CD14-positive monocyte (primary cell): ENCODE data around the gene ROBO1. TPM values are rescaled to one million over a fixed set of nuclear protein-coding genes. Genes with fewer than 3 reads are reported as not detected.

Experiments used
- DNase-seq, 3 donors: peaks; one replicate each; pipeline ENCODE4 v3.0.0-alpha.2; 2011 to 2022
- H2AFZ ChIP-seq: 2 replicates; pipeline ENCODE4 v1.6.0; 2012; ENCODE audit warnings: mild to moderate bottlenecking, low read depth, low read length, inconsistent platforms; ENCODE audit not compliant: insufficient read depth, poor library complexity, severe bottlenecking
- H3K27ac ChIP-seq, 2 donors: 1 replicate in 1 of 2; 2 replicates in 1 of 2; pipeline ENCODE4 v1.5.1; 2012 to 2013; ENCODE audit warnings: low read length in 2 of 2, control low read depth in 1 of 2, inconsistent platforms in 1 of 2, low read depth in 1 of 2, mild to moderate bottlenecking in 1 of 2
- H3K27me3 ChIP-seq, 2 donors: one replicate each; pipeline versions ENCODE4 v1.6.0 to v1.6.1; 2011 to 2013; ENCODE audit warnings: low read length in 2 of 2; ENCODE audit not compliant: control insufficient read depth in 2 of 2, insufficient read depth in 2 of 2
- H3K36me3 ChIP-seq, 2 donors: replicated peaks in 1 of 2; 1 replicate in 1 of 2; 2 replicates in 1 of 2; pipeline versions ENCODE4 v1.5.1 to v1.6.1; 2012 to 2013; ENCODE audit warnings: low read length in 2 of 2, control low read depth in 1 of 2, inconsistent platforms in 1 of 2, mild to moderate bottlenecking in 1 of 2; ENCODE audit not compliant: insufficient read depth in 2 of 2, control insufficient read depth in 1 of 2
- H3K4me1 ChIP-seq, 2 donors: 1 replicate in 1 of 2; 2 replicates in 1 of 2; pipeline versions ENCODE4 v1.5.1 to v1.6.1; 2012 to 2013; ENCODE audit warnings: low read length in 2 of 2, control low read depth in 1 of 2, inconsistent platforms in 1 of 2, mild to moderate bottlenecking in 1 of 2, moderate library complexity in 1 of 2; ENCODE audit not compliant: insufficient read depth in 2 of 2, control insufficient read depth in 1 of 2
- H3K4me2 ChIP-seq: replicated peaks from 2 replicates; pipeline ENCODE3; 2012; ENCODE audit warnings: low read length, moderate library complexity, mild to moderate bottlenecking; ENCODE audit not compliant: poor library complexity, severe bottlenecking; ENCODE audit errors: extremely low read depth
- H3K4me3 ChIP-seq, 3 experiments: fragments of 200-600 bp in 1 of 3; sonication (generic) in 1 of 3; replicated peaks in 1 of 3; 1 replicate in 2 of 3; 2 replicates in 1 of 3; pipeline ENCODE4 v1.5.1; 2011 to 2013; ENCODE audit warnings: low read length in 3 of 3, mild to moderate bottlenecking in 3 of 3, control low read depth in 2 of 3, low read depth in 2 of 3, inconsistent platforms in 1 of 3, moderate library complexity in 1 of 3
- H3K79me2 ChIP-seq: 2 replicates; pipeline ENCODE4 v1.6.0; 2012; ENCODE audit warnings: mild to moderate bottlenecking, control low read depth, inconsistent platforms, low read length, moderate library complexity; ENCODE audit not compliant: insufficient read depth
- H3K9ac ChIP-seq: 2 replicates; pipeline ENCODE4 v1.6.0; 2017; ENCODE audit warnings: low read length, mild to moderate bottlenecking; ENCODE audit not compliant: insufficient read depth, poor library complexity, severe bottlenecking
- H3K9me3 ChIP-seq, 2 donors: replicated peaks in 1 of 2; 1 replicate in 1 of 2; 2 replicates in 1 of 2; pipeline versions ENCODE4 v1.5.1 to v1.6.1; 2012 to 2013; ENCODE audit warnings: low read length in 2 of 2, control low read depth in 1 of 2; ENCODE audit not compliant: control insufficient read depth in 1 of 2, insufficient read depth in 1 of 2
- H4K20me1 ChIP-seq: 2 replicates; pipeline ENCODE4 v1.6.0; 2012; ENCODE audit warnings: mild to moderate bottlenecking, low read length, control low read depth, moderate library complexity; ENCODE audit not compliant: insufficient read depth
- H3K27ac Mint-ChIP-seq, 7 donors: one replicate each; pipeline ENCODE4 v1.8.0; 2020; ENCODE audit warnings: mild to moderate bottlenecking in 7 of 7, mixed read lengths in 7 of 7, moderate library complexity in 6 of 7, inconsistent platforms in 2 of 7
- H3K27me3 Mint-ChIP-seq, 3 donors: one replicate each; pipeline ENCODE4 v1.8.0; 2021 to 2022; ENCODE audit warnings: low read depth in 3 of 3, mild to moderate bottlenecking in 3 of 3, mixed read lengths in 3 of 3, moderate library complexity in 3 of 3, inconsistent platforms in 1 of 3
- H3K36me3 Mint-ChIP-seq, 2 donors: one replicate each; pipeline ENCODE4 v1.8.0; 2020; ENCODE audit warnings: mixed read lengths in 2 of 2, inconsistent platforms in 1 of 2, mild to moderate bottlenecking in 1 of 2
- H3K4me1 Mint-ChIP-seq: one replicate; pipeline ENCODE4 v1.8.0; 2020; ENCODE audit warnings: mild to moderate bottlenecking, mixed read lengths
- H3K4me3 Mint-ChIP-seq, 2 donors: one replicate each; pipeline ENCODE4 v1.8.0; 2020; ENCODE audit warnings: mild to moderate bottlenecking in 2 of 2, mixed read lengths in 2 of 2, moderate library complexity in 1 of 2
- H3K9me3 Mint-ChIP-seq, 7 donors: one replicate each; pipeline ENCODE4 v1.8.0; 2020 to 2022; ENCODE audit warnings: mixed read lengths in 7 of 7, mild to moderate bottlenecking in 6 of 7, moderate library complexity in 6 of 7, inconsistent platforms in 2 of 7
- WGBS: methylation state at CpG from one replicate; pipeline ENCODE4 v1.1.5; 2013; ENCODE audit warnings: missing lambda C conversion rate; ENCODE audit not compliant: insufficient coverage; 5-methylcytosine and 5-hydroxymethylcytosine counted together
- intact Hi-C, 2 donors: fragments of 100-400 bp; cut with micrococcal nuclease; formaldehyde crosslinking; loops; one replicate each; pipeline versions ENCODE4 v1.15.0 to v1.15.1; 2023
- polyA plus RNA-seq, 3 donors: library from polyadenylated mRNA; depleted of rRNA in 1 of 3; unstranded in 2 of 3; stranded (reverse) in 1 of 3; fragments of 300-500 nt in 2 of 3; fragments of >200 nt in 1 of 3; fragmentation: Illumina TruSeq in 2 of 3; gene quantifications; 1 replicate in 2 of 3; 2 replicates in 1 of 3; pipeline ENCODE4 v1.2.3, GENCODE V29; 2012 to 2021
- TF ChIP-seq, protein P1 (sequence below): fragments of 200-600 bp; IDR thresholded peaks from one replicate; pipeline ENCODE4 v1.8.0; 2022; ENCODE audit warnings: antibody characterized with exemption, mild to moderate bottlenecking

ROBO1 gene
- polyA plus RNA-seq, 3 donors, result 0.09 to 0.10 TPM; not detected in 1

DNA sequence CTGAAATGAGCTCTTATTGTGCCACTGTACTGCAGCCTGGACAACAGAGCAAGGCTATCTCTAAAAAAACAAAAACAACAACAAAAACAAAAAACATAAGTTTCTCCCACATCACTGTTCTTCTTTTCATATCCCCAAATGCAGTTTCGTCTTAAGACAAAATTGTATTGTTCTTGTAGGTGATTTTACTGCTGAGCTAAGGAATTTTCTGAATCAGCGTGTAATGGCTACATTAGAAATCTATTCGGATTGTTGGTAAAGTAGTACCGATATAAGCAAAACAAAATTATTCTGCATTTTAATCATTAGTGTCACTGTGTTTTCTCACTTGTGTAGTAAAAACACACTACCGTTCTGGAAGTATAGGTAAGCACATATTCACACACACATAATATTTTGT lies 512.5 kb downstream of the ROBO1 start:
- H3K4me3 ChIP-seq, result no peak overlapping the region
- no peak overlapping the region for H3K27ac ChIP-seq
- H3K36me3 Mint-ChIP-seq, result no peaks in the 10 kb centered on the region
- peaks cover 0 to 1% (median 0%) of the 10 kb centered on the region in 3 donors for H3K27me3 Mint-ChIP-seq
- H4K20me1 ChIP-seq, result no peaks in the 10 kb centered on the region
- H3K4me3 Mint-ChIP-seq, result no peak overlapping the region
- no peaks in the 10 kb centered on the region for H3K27me3 ChIP-seq
- H3K4me1 Mint-ChIP-seq, result no peaks in the 10 kb centered on the region
- H3K79me2 ChIP-seq, result no peaks in the 10 kb centered on the region
- H2AFZ ChIP-seq, result no peak overlapping the region
- H3K4me2 ChIP-seq, result no peak overlapping the region
- H3K9me3 Mint-ChIP-seq, result peaks cover 0 to 4% (median 2%) of the 10 kb centered on the region in 7 donors
- peaks cover 0 to 2% of the 10 kb centered on the region in 2 donors for H3K9me3 ChIP-seq
- no CpG with 5 or more reads among the region's 5 CpGs for WGBS
- no peak for DNase-seq
- no peaks in the 10 kb centered on the region for H3K4me1 ChIP-seq
- intact Hi-C loops, result no loop called here
- H3K9ac ChIP-seq, result no peak overlapping the region
- H3K27ac Mint-ChIP-seq, result no peak overlapping the region
- TF ChIP-seq, protein P1, sequence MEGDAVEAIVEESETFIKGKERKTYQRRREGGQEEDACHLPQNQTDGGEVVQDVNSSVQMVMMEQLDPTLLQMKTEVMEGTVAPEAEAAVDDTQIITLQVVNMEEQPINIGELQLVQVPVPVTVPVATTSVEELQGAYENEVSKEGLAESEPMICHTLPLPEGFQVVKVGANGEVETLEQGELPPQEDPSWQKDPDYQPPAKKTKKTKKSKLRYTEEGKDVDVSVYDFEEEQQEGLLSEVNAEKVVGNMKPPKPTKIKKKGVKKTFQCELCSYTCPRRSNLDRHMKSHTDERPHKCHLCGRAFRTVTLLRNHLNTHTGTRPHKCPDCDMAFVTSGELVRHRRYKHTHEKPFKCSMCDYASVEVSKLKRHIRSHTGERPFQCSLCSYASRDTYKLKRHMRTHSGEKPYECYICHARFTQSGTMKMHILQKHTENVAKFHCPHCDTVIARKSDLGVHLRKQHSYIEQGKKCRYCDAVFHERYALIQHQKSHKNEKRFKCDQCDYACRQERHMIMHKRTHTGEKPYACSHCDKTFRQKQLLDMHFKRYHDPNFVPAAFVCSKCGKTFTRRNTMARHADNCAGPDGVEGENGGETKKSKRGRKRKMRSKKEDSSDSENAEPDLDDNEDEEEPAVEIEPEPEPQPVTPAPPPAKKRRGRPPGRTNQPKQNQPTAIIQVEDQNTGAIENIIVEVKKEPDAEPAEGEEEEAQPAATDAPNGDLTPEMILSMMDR, result no peak
- H3K36me3 ChIP-seq, result no peaks in the 10 kb centered on the region

- Histone ChIP-seq H3K27ac (no peak overlapping the region), H3K9ac (no peak overlapping the region), H3K36me3 (no peaks in the 10 kb centered on the region), H3K27me3 (no peaks in the 10 kb centered on the region), H4K20me1 (no peaks in the 10 kb centered on the region), H2AFZ (no peak overlapping the region), H3K4me2 (no peak overlapping the region), H3K4me1 (no peaks in the 10 kb centered on the region), H3K4me3 (no peak overlapping the region), H3K9me3 (peaks cover 0 to 2% of the 10 kb centered on the region in 2 donors), H3K79me2 (no peaks in the 10 kb centered on the region)
- intact Hi-C loops, result no loop called here
- H3K27me3 Mint-ChIP-seq, result peaks cover 0 to 1% (median 0%) of the 10 kb centered on the region in 3 donors
- no peak for DNase-seq
- H3K9me3 Mint-ChIP-seq, result peaks cover 0 to 4% (median 0%) of the 10 kb centered on the region in 7 donors
- no peak overlapping the region for H3K27ac Mint-ChIP-seq
- no peaks in the 10 kb centered on the region for H3K36me3 Mint-ChIP-seq
- H3K4me3 Mint-ChIP-seq, result no peak overlapping the region
- no CpG with 5 or more reads among the region's 4 CpGs for whole genome bisulfite sequencing
- no peaks in the 10 kb centered on the region for H3K4me1 Mint-ChIP-seq
- TF ChIP-seq, protein P1, result no peak
Measured at GRCh38 chr3:79253704-79254103, 514.1 kb downstream of the ROBO1 start.
